Fibroblast of mammary gland (primary cell): ENCODE results near the gene RNF157.
A peak's percentile ranks its signal among the peaks of the same experiment; 100 is the strongest.
"Not testable (repeated sequence)": the region's sequence is repeated elsewhere in the genome, so short reads cannot be mapped to it uniquely, and the experiment has no call there.

Experiments used
- DNase-seq: peaks from one replicate; pipeline ENCODE4 v3.0.0-alpha.2; 2010; ENCODE audit warnings: low read depth
- H3K4me3 ChIP-seq: 2 replicates; pipeline ENCODE4 v1.5.1; 2011; ENCODE audit warnings: low read depth, mild to moderate bottlenecking, low read length, moderate library complexity; ENCODE audit not compliant: control insufficient read depth
- TF ChIP-seq, protein P1 (sequence below): conservative IDR thresholded peaks from 2 replicates; pipeline ENCODE4 v1.5.1; 2011; ENCODE audit warnings: low read depth, low read length, inconsistent platforms; ENCODE audit not compliant: control insufficient read depth, insufficient read depth

RNF157 gene

DNA sequence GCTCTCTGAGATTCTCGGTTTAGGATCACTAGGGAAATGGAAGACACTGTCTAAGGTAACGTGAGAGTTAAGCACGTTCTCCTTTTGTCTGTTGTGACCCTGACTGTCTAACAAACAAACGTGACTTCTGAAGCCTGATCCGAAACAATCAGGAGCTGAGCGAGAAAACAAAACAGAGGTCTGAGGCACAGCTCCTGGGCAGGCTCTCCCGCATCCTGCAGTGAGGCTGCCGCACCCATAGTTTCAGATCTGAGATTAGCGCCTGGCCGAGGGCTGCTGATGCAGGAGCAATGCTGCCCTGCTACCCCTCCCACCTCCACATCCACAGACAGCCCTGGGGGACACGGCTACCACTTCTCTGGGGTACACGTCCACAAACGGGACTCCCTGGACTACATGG, 46.7 kb downstream of the RNF157 start:
- no peak for DNase-seq
- TF ChIP-seq, protein P1, sequence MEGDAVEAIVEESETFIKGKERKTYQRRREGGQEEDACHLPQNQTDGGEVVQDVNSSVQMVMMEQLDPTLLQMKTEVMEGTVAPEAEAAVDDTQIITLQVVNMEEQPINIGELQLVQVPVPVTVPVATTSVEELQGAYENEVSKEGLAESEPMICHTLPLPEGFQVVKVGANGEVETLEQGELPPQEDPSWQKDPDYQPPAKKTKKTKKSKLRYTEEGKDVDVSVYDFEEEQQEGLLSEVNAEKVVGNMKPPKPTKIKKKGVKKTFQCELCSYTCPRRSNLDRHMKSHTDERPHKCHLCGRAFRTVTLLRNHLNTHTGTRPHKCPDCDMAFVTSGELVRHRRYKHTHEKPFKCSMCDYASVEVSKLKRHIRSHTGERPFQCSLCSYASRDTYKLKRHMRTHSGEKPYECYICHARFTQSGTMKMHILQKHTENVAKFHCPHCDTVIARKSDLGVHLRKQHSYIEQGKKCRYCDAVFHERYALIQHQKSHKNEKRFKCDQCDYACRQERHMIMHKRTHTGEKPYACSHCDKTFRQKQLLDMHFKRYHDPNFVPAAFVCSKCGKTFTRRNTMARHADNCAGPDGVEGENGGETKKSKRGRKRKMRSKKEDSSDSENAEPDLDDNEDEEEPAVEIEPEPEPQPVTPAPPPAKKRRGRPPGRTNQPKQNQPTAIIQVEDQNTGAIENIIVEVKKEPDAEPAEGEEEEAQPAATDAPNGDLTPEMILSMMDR = no peak
- no peak overlapping the region for H3K4me3 ChIP-seq

DNA sequence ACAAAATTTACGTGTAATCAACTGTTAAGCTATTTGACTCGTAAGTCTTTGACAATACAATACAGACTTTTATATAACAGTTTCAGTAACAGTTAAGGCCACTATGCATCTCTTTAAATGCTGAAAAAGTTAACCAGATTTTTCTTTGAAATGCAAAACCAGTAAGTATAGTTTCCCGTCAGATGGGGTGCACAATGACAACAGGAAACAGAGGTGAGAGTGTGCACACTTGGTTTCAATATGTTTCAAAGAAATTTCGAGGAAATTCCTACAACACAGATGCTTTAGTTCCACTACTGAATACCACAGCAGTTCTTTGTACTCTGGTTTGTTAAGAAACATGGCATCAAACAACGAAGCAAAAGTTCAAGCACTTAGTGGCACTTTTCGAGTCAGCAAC, 48.4 kb downstream of the RNF157 start:
- TF ChIP-seq, protein P1 = no peak
- no peak overlapping the region for H3K4me3 ChIP-seq
- no peak for DNase-seq

DNA sequence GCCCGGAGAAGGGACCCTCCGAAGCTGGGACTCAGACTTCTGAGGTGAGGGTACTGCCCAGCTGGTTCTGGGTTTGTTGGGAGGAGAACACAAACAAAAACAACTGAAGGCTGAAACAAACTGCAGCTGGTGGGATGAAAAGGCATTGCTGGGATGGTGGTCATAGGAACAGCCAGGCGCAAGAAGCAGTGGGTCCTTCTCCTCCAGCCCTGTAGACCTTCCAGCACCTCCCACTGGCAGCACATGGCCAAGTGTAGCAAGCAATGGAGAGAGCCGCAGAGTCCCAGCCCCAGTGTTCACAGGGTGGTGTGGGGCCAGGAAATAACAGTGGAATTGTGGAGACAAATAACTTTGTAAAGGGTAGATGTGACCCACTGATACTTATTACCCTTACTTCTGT, 50.6 kb downstream of the RNF157 start:
- DNase-seq = no peak
- TF ChIP-seq, protein P1 = no peak
- H3K4me3 ChIP-seq = no peak overlapping the region

DNA sequence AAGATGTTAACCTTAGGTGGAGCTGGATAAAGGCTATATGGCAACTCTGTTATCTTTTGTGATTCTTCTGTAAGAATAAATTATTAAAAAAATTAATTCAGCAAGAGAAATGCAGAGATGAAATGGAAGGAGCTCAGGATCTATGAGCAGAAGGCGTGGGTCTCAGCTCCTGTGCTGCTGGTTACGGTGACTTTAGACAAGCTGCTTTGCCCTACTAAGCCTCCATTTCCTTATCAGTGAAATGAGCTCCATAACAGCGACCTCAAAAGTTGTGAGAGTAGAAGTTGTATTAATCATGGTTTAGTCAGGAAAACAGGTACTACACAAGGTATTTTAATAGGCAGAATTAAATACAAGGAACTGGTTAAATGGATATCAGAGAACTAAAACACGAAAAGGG, 51.0 kb downstream of the RNF157 start:
- TF ChIP-seq, protein P1 = no peak
- no peak for DNase-seq
- no peak overlapping the region for H3K4me3 ChIP-seq

DNA sequence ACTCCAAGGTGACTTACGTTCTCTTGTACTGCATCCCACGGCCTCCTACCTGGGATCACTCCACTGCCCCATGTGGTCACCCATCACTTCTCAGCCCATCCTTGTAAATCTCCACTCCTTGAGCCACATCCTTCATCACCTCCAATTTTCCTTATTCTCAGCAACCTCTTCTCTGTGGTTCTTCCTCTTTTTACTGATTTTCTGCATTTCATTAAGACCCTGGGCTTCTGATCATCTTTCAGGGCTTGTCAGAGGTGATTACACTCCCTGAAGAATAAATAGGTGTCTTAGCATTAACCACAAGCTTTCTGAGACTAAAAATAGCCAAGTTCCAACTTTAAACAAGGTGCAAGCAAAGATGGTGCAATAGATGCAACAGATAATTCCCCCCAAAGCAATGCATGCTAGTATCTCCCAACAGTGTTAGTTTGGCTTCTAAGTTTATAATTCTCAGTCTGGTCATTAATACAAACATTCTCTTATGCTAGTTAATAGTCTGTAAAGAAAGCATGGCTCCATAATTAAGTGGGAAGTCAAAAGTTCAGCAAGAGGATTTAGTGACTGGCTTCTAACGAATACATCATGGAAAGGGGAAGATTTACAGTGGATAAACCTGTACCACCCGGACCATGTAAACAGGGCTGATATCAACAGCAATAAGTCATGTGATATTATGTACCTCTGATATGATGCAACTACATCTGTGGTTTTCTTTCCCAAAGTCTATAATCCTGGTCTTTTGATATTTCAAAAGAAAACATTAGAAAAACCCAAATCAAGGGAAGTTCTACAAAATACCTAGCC, 51.9 kb downstream of the RNF157 start:
- DNase-seq = peak; percentile 17
- no peak overlapping the region for H3K4me3 ChIP-seq
- TF ChIP-seq, protein P1 = no peak

DNA sequence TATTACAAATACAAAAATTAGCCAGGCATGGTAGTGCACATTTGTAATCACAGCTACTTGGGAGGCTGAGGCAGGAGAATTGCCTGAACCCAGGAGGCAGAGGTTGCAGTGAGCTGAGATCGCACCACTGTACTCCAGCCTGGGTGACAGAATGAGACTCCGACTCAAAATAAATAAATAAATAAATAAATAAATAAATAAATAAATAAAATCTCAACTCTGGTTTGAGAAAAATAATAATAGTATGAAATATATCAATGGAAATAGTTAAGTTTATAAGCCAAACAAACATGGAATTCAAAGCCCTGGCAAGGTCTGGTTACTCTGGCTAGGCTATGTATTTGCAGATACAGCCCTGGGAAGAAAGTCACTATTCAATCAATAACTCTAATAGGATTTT, 53.5 kb downstream of the RNF157 start:
- not testable (repeated sequence) for H3K4me3 ChIP-seq, DNase-seq

DNA sequence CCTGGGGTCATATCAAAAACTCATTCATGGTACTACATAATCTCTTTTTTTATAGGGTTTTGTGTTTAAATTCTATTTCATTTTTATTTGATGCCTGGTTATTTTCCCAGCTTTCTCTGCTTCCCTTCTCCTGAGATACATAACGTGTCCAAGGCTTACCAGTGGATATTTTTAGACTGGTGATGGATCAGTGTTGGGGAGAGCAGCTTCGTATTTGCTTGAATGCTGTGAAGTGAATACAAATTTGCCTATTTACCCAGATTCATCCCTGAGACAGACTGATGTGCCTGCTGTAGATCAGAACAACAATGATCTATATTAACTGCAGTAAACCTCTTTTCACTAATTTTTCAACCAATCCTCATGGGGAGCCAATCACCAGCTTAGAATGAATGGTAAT, 56.0 kb downstream of the RNF157 start:
- TF ChIP-seq, protein P1 = no peak
- H3K4me3 ChIP-seq = no peak overlapping the region
- DNase-seq = no peak
